Activated B cell treated with CpG ODN at 0.5 μM for 24 hours (primary cell): ENCODE measurements around the gene L2HGDH. TPM values are rescaled to one million over a fixed set of nuclear protein-coding genes. Genes with fewer than 3 reads are reported as not detected.

Source experiments
- ATAC-seq: fragments of 200-7000 bp; cut with Tn5 transposase; one replicate; pipeline ENCODE4 v1.10.0; 2021; ENCODE audit warnings: low read depth, mild to moderate bottlenecking, moderate library complexity
- CTCF ChIA-PET: fragments of 350-600 bp; sonication (Branson Sonifier 250); formaldehyde crosslinking; loops from one replicate; lab custom pipeline; 2021; ENCODE audit warnings: antibody characterized with exemption; lab: Charles Lee
- POLR2A ChIA-PET: fragments of 350-600 bp; sonication (Branson Sonifier 250); formaldehyde crosslinking; loops from one replicate; lab custom pipeline; 2021; ENCODE audit warnings: antibody characterized with exemption; lab: Charles Lee
- DNase-seq: peaks from one replicate; pipeline ENCODE4 v3.0.0; 2022
- H3K27ac Mint-ChIP-seq: one replicate; pipeline ENCODE4 v1.8.0; 2020; ENCODE audit warnings: mixed read lengths
- H3K27me3 Mint-ChIP-seq: one replicate; pipeline ENCODE4 v1.8.0; 2021; ENCODE audit warnings: mixed read lengths
- H3K36me3 Mint-ChIP-seq: one replicate; pipeline ENCODE4 v1.8.0; 2021; ENCODE audit warnings: low read depth, mixed read lengths
- H3K4me1 Mint-ChIP-seq: one replicate; pipeline ENCODE4 v1.8.0; 2021; ENCODE audit warnings: mixed read lengths
- H3K4me3 Mint-ChIP-seq: one replicate; pipeline ENCODE4 v1.8.0; 2020; ENCODE audit warnings: mild to moderate bottlenecking, mixed read lengths
- H3K9me3 Mint-ChIP-seq: one replicate; pipeline ENCODE4 v1.8.0; 2020; ENCODE audit warnings: mixed read lengths
- CTCF ChIP-seq: fragments of 200-600 bp; IDR thresholded peaks from one replicate; pipeline ENCODE4 v1.8.0; 2022; ENCODE audit warnings: antibody characterized with exemption, mild to moderate bottlenecking
- intact Hi-C: fragments of 100-400 bp; cut with micrococcal nuclease; formaldehyde crosslinking; loops from one replicate; pipeline ENCODE4 v1.15.1; 2024
- total RNA-seq: library from RNA; stranded (reverse); gene quantifications from 2 replicates; pipeline ENCODE4 v1.2.3, GENCODE V29; 2022

Gene L2HGDH
- total RNA-seq, 1 donor from 2014 or later: 5.2 TPM

DNA sequence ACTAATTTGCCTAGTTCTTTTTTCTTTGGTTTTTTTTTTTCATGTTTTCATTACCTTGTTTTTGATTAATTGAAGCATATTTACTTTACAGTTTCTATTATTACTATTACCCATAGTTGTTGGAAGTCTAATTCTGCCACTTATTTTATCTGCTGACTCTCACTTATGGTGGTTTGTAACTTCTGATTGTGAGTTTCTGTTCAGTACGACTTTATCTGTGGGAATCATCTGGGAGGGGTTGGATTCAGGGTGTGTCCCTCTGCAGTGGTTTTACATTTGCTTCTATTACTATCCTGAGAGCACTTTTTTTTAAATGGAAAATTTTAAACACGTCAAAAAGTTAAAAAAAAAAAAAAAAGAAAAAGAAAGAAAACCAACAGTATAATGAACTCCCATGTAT lies 54.3 kb downstream of the L2HGDH start:
- no peak for TF ChIP-seq CTCF
- intact Hi-C loops: no loop called here
- ATAC-seq (no peak), DNase-seq (no peak)
- Mint-ChIP-seq H3K4me1 (no peaks in the 10 kb centered on the region), H3K27me3 (no peaks in the 10 kb centered on the region), H3K4me3 (no peak overlapping the region), H3K36me3 (peaks cover 6% of the 10 kb centered on the region), H3K9me3 (peaks cover 1% of the 10 kb centered on the region), H3K27ac (no peak overlapping the region)
- ChIA-PET CTCF (no interaction called here), POLR2A (interaction anchor here (0.7 kb wide), 1 partner anchor 29 kb away, joined by 4 read pairs; no protein-coding TSS in a partner anchor)

DNA sequence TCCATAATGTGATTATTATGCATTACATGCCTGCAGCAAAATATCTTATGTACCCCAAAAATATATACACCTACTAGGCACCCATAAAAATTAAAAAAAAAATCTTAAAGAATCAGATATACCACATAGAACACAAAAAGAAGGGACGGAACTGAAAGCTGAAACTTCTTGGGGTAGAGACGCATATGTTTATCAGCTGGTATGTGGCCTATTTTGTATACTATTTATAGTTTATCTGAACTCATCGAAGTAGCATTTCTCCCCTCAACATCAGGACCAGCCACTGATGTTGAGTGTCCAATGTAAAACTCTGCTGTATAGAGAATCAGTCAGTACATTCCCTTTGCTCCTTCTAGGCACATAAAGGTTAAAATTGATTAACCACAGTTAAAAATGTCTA lies 57.8 kb downstream of the L2HGDH start:
- ATAC-seq (no peak), DNase-seq (no peak)
- H3K4me3 Mint-ChIP-seq: no peak overlapping the region
- peaks cover 18% of the 10 kb centered on the region for H3K36me3 Mint-ChIP-seq
- H3K27ac Mint-ChIP-seq: no peak overlapping the region
- POLR2A ChIA-PET: no interaction called here
- no peaks in the 10 kb centered on the region for H3K4me1 Mint-ChIP-seq
- no peak for TF ChIP-seq CTCF
- H3K9me3 Mint-ChIP-seq: peaks cover 7% of the 10 kb centered on the region
- CTCF ChIA-PET: no interaction called here
- no peaks in the 10 kb centered on the region for H3K27me3 Mint-ChIP-seq
- intact Hi-C loops: no loop called here

- ATAC-seq (no peak), DNase-seq (no peak)
- H3K27ac Mint-ChIP-seq: no peak overlapping the region
- H3K36me3 Mint-ChIP-seq: peaks cover 21% of the 10 kb centered on the region
- ChIA-PET CTCF (no interaction called here), POLR2A (interaction anchor here (0.6 kb wide), 1 partner anchor 504 kb away, joined by 3 read pairs; no protein-coding TSS in a partner anchor)
- no peak overlapping the region for H3K4me3 Mint-ChIP-seq
- no peaks in the 10 kb centered on the region for H3K4me1 Mint-ChIP-seq
- no peak for TF ChIP-seq CTCF
- intact Hi-C loops: no loop called here
- H3K27me3 Mint-ChIP-seq: no peaks in the 10 kb centered on the region
- peaks cover 7% of the 10 kb centered on the region for H3K9me3 Mint-ChIP-seq
Measured at GRCh38 chr14:50249136-50249775, 62.8 kb downstream of the L2HGDH start.

- POLR2A ChIA-PET: no interaction called here
- intact Hi-C loops: no loop called here
- TF ChIP-seq CTCF: no peak
Measured at GRCh38 chr14:50247245-50247644, 64.8 kb downstream of the L2HGDH start.

GRCh38 chr14:50242566-50243310 lies 69.3 kb downstream of the L2HGDH start:
- DNase-seq: no peak
- Mint-ChIP-seq H3K27ac (no peak overlapping the region), H3K4me1 (peaks cover 3% of the 10 kb centered on the region), H3K4me3 (no peak overlapping the region), H3K9me3 (no peaks in the 10 kb centered on the region), H3K36me3 (peaks cover 2% of the 10 kb centered on the region), H3K27me3 (no peaks in the 10 kb centered on the region)
- POLR2A ChIA-PET: interaction anchor here (0.6 kb wide), 1 partner anchor 34 kb away, joined by 3 read pairs; no protein-coding TSS in a partner anchor
- no peak for ATAC-seq
- intact Hi-C loops: no loop called here
- CTCF ChIA-PET: no interaction called here
- TF ChIP-seq CTCF: no peak

More at GRCh38 chr14:50247245-50247644, 64.8 kb downstream of the L2HGDH start:
- no peak overlapping the region for H3K4me3 Mint-ChIP-seq
- peaks cover 15% of the 10 kb centered on the region for H3K36me3 Mint-ChIP-seq
- H3K27me3 Mint-ChIP-seq: no peaks in the 10 kb centered on the region
- no peaks in the 10 kb centered on the region for H3K4me1 Mint-ChIP-seq
- no peak overlapping the region for H3K27ac Mint-ChIP-seq
- DNase-seq (no peak), ATAC-seq (no peak)
- CTCF ChIA-PET: interaction anchor here (1.3 kb wide), 1 partner anchor 394 kb away, joined by 3 read pairs; no protein-coding TSS in a partner anchor
- peaks cover 3% of the 10 kb centered on the region for H3K9me3 Mint-ChIP-seq
